Parathyroid adenoma (tissue), 2 donors: ENCODE measurements around the gene PAX8.

Experiments
- H2AFZ ChIP-seq: fragments of 300-600 bp; sonication (generic); one replicate; pipeline ENCODE4 v1.7.0; 2017; ENCODE audit warnings: antibody characterized with exemption, mild to moderate bottlenecking
- H3K27ac ChIP-seq: fragments of 300-600 bp; sonication (generic); one replicate; pipeline ENCODE4 v1.7.0; 2017
- H3K27me3 ChIP-seq: fragments of 300-600 bp; sonication (generic); one replicate; pipeline ENCODE4 v1.7.0; 2017; ENCODE audit warnings: low read length; ENCODE audit not compliant: control insufficient read depth, insufficient read depth
- H3K36me3 ChIP-seq: fragments of 300-600 bp; sonication (generic); one replicate; pipeline ENCODE4 v1.7.0; 2017; ENCODE audit warnings: low read length; ENCODE audit not compliant: control insufficient read depth, insufficient read depth
- H3K4me1 ChIP-seq: fragments of 300-600 bp; sonication (generic); one replicate; pipeline ENCODE4 v1.7.0; 2017; ENCODE audit warnings: control low read depth
- H3K4me2 ChIP-seq: fragments of 300-600 bp; sonication (generic); one replicate; pipeline ENCODE4 v1.7.0; 2017; ENCODE audit warnings: low read length
- H3K4me3 ChIP-seq: fragments of 300-600 bp; sonication (generic); one replicate; pipeline ENCODE4 v1.7.0; 2017; ENCODE audit warnings: low read depth, low read length
- H3K79me2 ChIP-seq: fragments of 300-600 bp; sonication (generic); one replicate; pipeline ENCODE4 v1.7.0; 2017; ENCODE audit warnings: control low read depth
- H3K9ac ChIP-seq: fragments of 300-600 bp; sonication (generic); one replicate; pipeline ENCODE4 v1.7.0; 2017; ENCODE audit warnings: mild to moderate bottlenecking
- H3K9me3 ChIP-seq: fragments of 300-600 bp; sonication (generic); one replicate; pipeline ENCODE4 v1.7.0; 2017; ENCODE audit warnings: low read length; ENCODE audit not compliant: control insufficient read depth
- CTCF ChIP-seq: fragments of 300-600 bp; sonication (generic); IDR thresholded peaks from one replicate; pipeline ENCODE4 v1.7.0; 2017; ENCODE audit warnings: antibody characterized with exemption, mild to moderate bottlenecking
- donor health status: primary hyperparathyroidism.

Gene PAX8

DNA sequence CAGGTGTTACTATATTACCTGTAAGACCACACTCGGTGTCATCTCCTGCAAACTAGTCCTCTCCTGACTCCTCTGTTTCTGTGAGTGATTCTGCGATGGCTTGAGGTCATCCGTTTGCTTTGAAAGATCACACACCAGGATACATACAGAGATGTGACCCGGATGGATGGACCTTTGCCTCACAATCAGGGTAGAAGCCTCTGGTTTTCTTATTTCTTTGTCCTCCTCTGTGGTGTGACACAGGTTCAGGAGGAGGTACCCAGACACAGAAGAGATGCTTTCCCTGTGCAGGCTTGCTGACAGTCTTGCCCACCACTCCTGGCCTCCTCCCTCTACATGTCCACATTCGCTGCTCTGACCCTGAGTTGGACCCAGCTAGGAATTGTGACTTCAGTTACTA is 70.3 kb downstream of the PAX8 start:
- no peaks in the 10 kb centered on the region for H3K9me3 ChIP-seq
- no peaks in the 10 kb centered on the region for H3K36me3 ChIP-seq
- no peak overlapping the region for H3K4me3 ChIP-seq
- H3K4me2 ChIP-seq = no peak overlapping the region
- H3K27me3 ChIP-seq = no peaks in the 10 kb centered on the region
- H3K4me1 ChIP-seq = no peaks in the 10 kb centered on the region
- TF ChIP-seq CTCF = no peak
- H2AFZ ChIP-seq = no peak overlapping the region
- H3K9ac ChIP-seq = no peak overlapping the region
- no peaks in the 10 kb centered on the region for H3K79me2 ChIP-seq
- no peak overlapping the region for H3K27ac ChIP-seq

- Histone ChIP-seq H3K4me1 (no peaks in the 10 kb centered on the region), H3K27ac (no peak overlapping the region), H3K4me3 (no peak overlapping the region), H2AFZ (no peak overlapping the region), H3K9ac (no peak overlapping the region), H3K79me2 (no peaks in the 10 kb centered on the region), H3K9me3 (no peaks in the 10 kb centered on the region), H3K4me2 (no peak overlapping the region), H3K36me3 (no peaks in the 10 kb centered on the region), H3K27me3 (no peaks in the 10 kb centered on the region)
- TF ChIP-seq CTCF = no peak
Observed at GRCh38 chr2:113207021-113207420, 71.7 kb downstream of the PAX8 start.

DNA sequence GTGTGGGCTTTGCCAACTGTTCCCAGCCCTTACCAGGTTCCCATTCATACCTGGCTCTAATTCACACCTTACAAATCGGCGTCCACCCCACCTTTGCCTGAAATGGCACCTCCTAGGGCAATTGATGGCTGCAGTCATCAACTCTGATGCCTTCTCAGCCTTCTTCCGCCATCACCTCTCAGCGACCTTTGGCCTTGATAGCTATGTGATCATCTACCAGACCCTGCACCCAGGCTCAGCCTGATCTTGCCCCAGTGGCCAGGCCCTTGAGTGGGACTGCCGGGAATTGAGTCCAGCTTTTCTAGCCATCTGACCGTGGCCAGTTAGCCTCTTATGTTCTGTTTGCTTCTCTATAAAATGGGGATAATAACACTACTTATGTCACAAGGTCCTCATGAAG is 72.5 kb downstream of the PAX8 start:
- H2AFZ ChIP-seq = no peak overlapping the region
- no peaks in the 10 kb centered on the region for H3K9me3 ChIP-seq
- TF ChIP-seq CTCF = no peak
- H3K4me3 ChIP-seq = no peak overlapping the region
- no peak overlapping the region for H3K9ac ChIP-seq
- no peaks in the 10 kb centered on the region for H3K27me3 ChIP-seq
- no peaks in the 10 kb centered on the region for H3K79me2 ChIP-seq
- H3K36me3 ChIP-seq = no peaks in the 10 kb centered on the region
- no peak overlapping the region for H3K27ac ChIP-seq
- H3K4me2 ChIP-seq = no peak overlapping the region
- H3K4me1 ChIP-seq = no peaks in the 10 kb centered on the region

- TF ChIP-seq CTCF = peak; percentile 93
Observed at GRCh38 chr2:113203901-113204519, 74.7 kb downstream of the PAX8 start.

DNA sequence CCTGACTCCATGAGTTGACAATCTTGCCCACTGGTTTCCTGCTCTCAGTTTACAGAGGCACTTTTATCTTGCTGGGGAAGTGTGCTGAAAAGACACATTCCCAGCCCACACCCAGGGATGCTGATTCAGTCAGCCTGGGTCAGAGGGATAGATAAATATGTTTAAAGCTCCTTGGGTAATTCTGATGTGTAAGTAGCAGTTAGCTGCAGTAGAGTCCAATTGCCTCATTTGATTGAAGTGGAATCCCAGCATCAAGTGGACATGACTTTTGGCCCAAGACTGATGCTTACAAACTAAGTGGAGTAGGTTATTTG is 75.5 kb downstream of the PAX8 start:
- no peak overlapping the region for H3K4me2 ChIP-seq
- no peak overlapping the region for H3K4me3 ChIP-seq
- no peak overlapping the region for H3K27ac ChIP-seq
- H3K9ac ChIP-seq = no peak overlapping the region
- no peaks in the 10 kb centered on the region for H3K27me3 ChIP-seq
- H3K4me1 ChIP-seq = peaks cover 4% of the 10 kb centered on the region
- no peaks in the 10 kb centered on the region for H3K79me2 ChIP-seq
- H2AFZ ChIP-seq = no peak overlapping the region
- H3K36me3 ChIP-seq = no peaks in the 10 kb centered on the region
- no peak for TF ChIP-seq CTCF
- H3K9me3 ChIP-seq = no peaks in the 10 kb centered on the region

More at GRCh38 chr2:113203901-113204519, 74.7 kb downstream of the PAX8 start:
- peak overlapping the region; percentile 44 for H2AFZ ChIP-seq
- H3K36me3 ChIP-seq = no peaks in the 10 kb centered on the region
- H3K4me2 ChIP-seq = no peak overlapping the region
- no peaks in the 10 kb centered on the region for H3K79me2 ChIP-seq
- H3K27ac ChIP-seq = no peak overlapping the region
- H3K9ac ChIP-seq = no peak overlapping the region
- H3K4me1 ChIP-seq = peaks cover 4% of the 10 kb centered on the region
- no peaks in the 10 kb centered on the region for H3K27me3 ChIP-seq
- H3K9me3 ChIP-seq = no peaks in the 10 kb centered on the region
- no peak overlapping the region for H3K4me3 ChIP-seq
